KMS-11 (cell line): ENCODE results near the gene NACA2.
"Not testable (repeated sequence)": the region's sequence is repeated elsewhere in the genome, so short reads cannot be mapped to it uniquely, and the experiment has no call there.

Experiments
- H2AFZ ChIP-seq: fragments of 200-600 bp; sonication (generic); 2 replicates; pipeline ENCODE4 v1.6.1; 2016; ENCODE audit warnings: antibody characterized with exemption, mixed run types, low read depth
- H3K27ac ChIP-seq: fragments of 200-600 bp; sonication (generic); 2 replicates; pipeline ENCODE4 v1.6.1; 2016; ENCODE audit warnings: mild to moderate bottlenecking, mixed run types
- H3K27me3 ChIP-seq: fragments of 200-600 bp; sonication (generic); 2 replicates; pipeline ENCODE4 v1.6.1; 2017; ENCODE audit warnings: mild to moderate bottlenecking, low read depth, mixed run types, moderate library complexity; ENCODE audit not compliant: insufficient read depth
- H3K36me3 ChIP-seq: fragments of 200-600 bp; sonication (generic); 2 replicates; pipeline ENCODE4 v1.6.1; 2017; ENCODE audit warnings: mild to moderate bottlenecking, mixed run types; ENCODE audit not compliant: insufficient read depth
- H3K4me1 ChIP-seq: fragments of 200-600 bp; sonication (generic); 2 replicates; pipeline ENCODE4 v1.6.1; 2016; ENCODE audit warnings: mild to moderate bottlenecking, low read depth, mixed run types; ENCODE audit not compliant: poor library complexity, severe bottlenecking
- H3K4me2 ChIP-seq: fragments of 200-600 bp; sonication (generic); 2 replicates; pipeline ENCODE4 v1.7.0; 2016; ENCODE audit warnings: mild to moderate bottlenecking, mixed run types
- H3K4me3 ChIP-seq: fragments of 200-600 bp; sonication (generic); IDR thresholded peaks from 2 replicates; pipeline ENCODE4 v1.6.1; 2017; ENCODE audit warnings: low read depth, low read length, mixed read lengths; ENCODE audit not compliant: insufficient read depth
- H3K79me2 ChIP-seq: fragments of 200-600 bp; sonication (generic); 2 replicates; pipeline ENCODE4 v1.6.1; 2016; ENCODE audit warnings: low read depth, mixed run types; ENCODE audit not compliant: insufficient read depth
- H3K9ac ChIP-seq: fragments of 200-600 bp; sonication (generic); 2 replicates; pipeline ENCODE4 v1.6.1; 2016; ENCODE audit warnings: mild to moderate bottlenecking, mixed run types
- H4K20me1 ChIP-seq: fragments of 200-600 bp; sonication (generic); 2 replicates; pipeline ENCODE4 v1.6.1; 2016; ENCODE audit warnings: mild to moderate bottlenecking, mixed run types; ENCODE audit not compliant: insufficient read depth
- CTCF ChIP-seq: fragments of 200-600 bp; sonication (generic); conservative IDR thresholded peaks from 2 replicates; pipeline ENCODE4 v1.6.1; 2017; ENCODE audit warnings: low read depth, mild to moderate bottlenecking, antibody characterized with exemption, low read length, moderate library complexity, mixed read lengths

The NACA2 gene

GRCh38 chr17:61568219-61569072 is 22.6 kb downstream of the NACA2 start:
- no peaks in the 10 kb centered on the region for H4K20me1 ChIP-seq
- H3K36me3 ChIP-seq = no peaks in the 10 kb centered on the region
- H3K4me3 ChIP-seq = no peak overlapping the region
- no peak overlapping the region for H3K4me2 ChIP-seq
- no peaks in the 10 kb centered on the region for H3K27me3 ChIP-seq
- no peak overlapping the region for H3K27ac ChIP-seq
- H3K9ac ChIP-seq = no peak overlapping the region
- TF ChIP-seq CTCF = no peak
- no peaks in the 10 kb centered on the region for H3K4me1 ChIP-seq
- no peak overlapping the region for H2AFZ ChIP-seq
- H3K79me2 ChIP-seq = no peaks in the 10 kb centered on the region

GRCh38 chr17:61567045-61567802 is 23.8 kb downstream of the NACA2 start:
- Histone ChIP-seq H3K4me2 (no peak overlapping the region), H4K20me1 (no peaks in the 10 kb centered on the region), H3K9ac (no peak overlapping the region), H3K4me3 (no peak overlapping the region), H3K36me3 (no peaks in the 10 kb centered on the region), H3K4me1 (no peaks in the 10 kb centered on the region), H3K27me3 (no peaks in the 10 kb centered on the region), H3K79me2 (no peaks in the 10 kb centered on the region), H2AFZ (no peak overlapping the region), H3K27ac (no peak overlapping the region)
- TF ChIP-seq CTCF = no peak

GRCh38 chr17:61566448-61566847 is 24.6 kb downstream of the NACA2 start:
- not testable (repeated sequence) for H3K4me1 ChIP-seq, H3K4me2 ChIP-seq, H3K4me3 ChIP-seq, H4K20me1 ChIP-seq, H3K79me2 ChIP-seq, H3K9ac ChIP-seq, H3K27me3 ChIP-seq, H2AFZ ChIP-seq, H3K27ac ChIP-seq, H3K36me3 ChIP-seq

GRCh38 chr17:61565850-61566249 is 25.2 kb downstream of the NACA2 start:
- H4K20me1 ChIP-seq, H3K4me3 ChIP-seq: not testable (repeated sequence)

GRCh38 chr17:61565213-61565612 is 25.8 kb downstream of the NACA2 start:
- no peak overlapping the region for H3K4me3 ChIP-seq

More at GRCh38 chr17:61565850-61566249, 25.2 kb downstream of the NACA2 start:
- not testable (repeated sequence) for H3K4me2 ChIP-seq, H3K79me2 ChIP-seq, H3K36me3 ChIP-seq, H3K27ac ChIP-seq, H2AFZ ChIP-seq, H3K4me1 ChIP-seq, H3K9ac ChIP-seq, H3K27me3 ChIP-seq

More at GRCh38 chr17:61565213-61565612, 25.8 kb downstream of the NACA2 start:
- no peak overlapping the region for H2AFZ ChIP-seq
- H3K4me2 ChIP-seq = no peak overlapping the region
- no peaks in the 10 kb centered on the region for H3K27me3 ChIP-seq
- no peaks in the 10 kb centered on the region for H4K20me1 ChIP-seq
- H3K27ac ChIP-seq = no peak overlapping the region
- H3K4me1 ChIP-seq = no peaks in the 10 kb centered on the region
- H3K36me3 ChIP-seq = no peaks in the 10 kb centered on the region
- no peak for TF ChIP-seq CTCF
- H3K79me2 ChIP-seq = no peaks in the 10 kb centered on the region
- no peak overlapping the region for H3K9ac ChIP-seq
